ENCODE measurements around the gene SEC61B.

Gene SEC61B

GRCh38 chr9:99197124-99197630 lies 24.9 kb upstream of the SEC61B start:
- H3K4me2 ChIP-seq (ENCODE audit: low read length), result no peak overlapping the region
- H3K4me1 ChIP-seq (ENCODE audit: low read length), result peaks cover 32% of the 10 kb centered on the region
- H3K79me2 ChIP-seq (ENCODE audit: low read length), result no peaks in the 10 kb centered on the region
- no peaks in the 10 kb centered on the region for H4K20me1 ChIP-seq (ENCODE audit: insufficient read depth, low read length)
- no peak overlapping the region for H2AFZ ChIP-seq (ENCODE audit: low read depth, low read length)
- no peaks in the 10 kb centered on the region for H3K9me3 ChIP-seq (ENCODE audit: insufficient read depth, low read length)
- no peak overlapping the region for H3K27ac ChIP-seq (ENCODE audit: low read length)
- TF ChIP-seq CTCF (IDR thresholded peaks at IDR 0.05; ENCODE audit: low read depth, low read length) (no peak), EZH2phosphoT487 (IDR thresholded peaks at IDR 0.05; ENCODE audit: low read depth) (no peak)
- no peaks in the 10 kb centered on the region for H3K27me3 ChIP-seq (ENCODE audit: low read depth, low read length)
- no peak overlapping the region for H3K4me3 ChIP-seq (ENCODE audit: low read length)
- H3K9ac ChIP-seq (ENCODE audit: low read length), result no peak overlapping the region
- peaks cover 6% of the 10 kb centered on the region for H3K36me3 ChIP-seq (replicated peaks; ENCODE audit: low read depth, low read length)

- no peak for TF ChIP-seq EZH2phosphoT487 (IDR thresholded peaks at IDR 0.05; ENCODE audit: low read depth)
- no peak for TF ChIP-seq CTCF (IDR thresholded peaks at IDR 0.05; ENCODE audit: low read depth, low read length)
- H3K4me1 ChIP-seq (ENCODE audit: low read length), result peaks cover 30% of the 10 kb centered on the region
Measured at GRCh38 chr9:99197987-99198386, 24.1 kb upstream of the SEC61B start.

GRCh38 chr9:99199938-99200539 lies 22.0 kb upstream of the SEC61B start:
- Histone ChIP-seq H3K79me2 (ENCODE audit: low read length) (no peaks in the 10 kb centered on the region), H3K4me1 (ENCODE audit: low read length) (peaks cover 22% of the 10 kb centered on the region), H3K36me3 (replicated peaks; ENCODE audit: low read depth, low read length) (no peaks in the 10 kb centered on the region), H2AFZ (ENCODE audit: low read depth, low read length) (no peak overlapping the region), H4K20me1 (ENCODE audit: insufficient read depth, low read length) (no peaks in the 10 kb centered on the region), H3K27ac (ENCODE audit: low read length) (no peak overlapping the region), H3K9me3 (ENCODE audit: insufficient read depth, low read length) (no peaks in the 10 kb centered on the region), H3K4me3 (ENCODE audit: low read length) (no peak overlapping the region), H3K9ac (ENCODE audit: low read length) (no peak overlapping the region), H3K27me3 (ENCODE audit: low read depth, low read length) (no peaks in the 10 kb centered on the region), H3K4me2 (ENCODE audit: low read length) (peak overlapping the region; percentile 49)
- TF ChIP-seq CTCF (IDR thresholded peaks at IDR 0.05; ENCODE audit: low read depth, low read length), result no peak
- TF ChIP-seq EZH2phosphoT487 (IDR thresholded peaks at IDR 0.05; ENCODE audit: low read depth), result no peak

More at GRCh38 chr9:99197987-99198386, 24.1 kb upstream of the SEC61B start:
- Histone ChIP-seq H4K20me1 (ENCODE audit: insufficient read depth, low read length) (no peaks in the 10 kb centered on the region), H3K79me2 (ENCODE audit: low read length) (no peaks in the 10 kb centered on the region), H3K9me3 (ENCODE audit: insufficient read depth, low read length) (no peaks in the 10 kb centered on the region), H3K36me3 (replicated peaks; ENCODE audit: low read depth, low read length) (peaks cover 6% of the 10 kb centered on the region), H3K4me2 (ENCODE audit: low read length) (no peak overlapping the region), H3K27ac (ENCODE audit: low read length) (no peak overlapping the region), H3K9ac (ENCODE audit: low read length) (no peak overlapping the region), H2AFZ (ENCODE audit: low read depth, low read length) (no peak overlapping the region), H3K4me3 (ENCODE audit: low read length) (no peak overlapping the region), H3K27me3 (ENCODE audit: low read depth, low read length) (no peaks in the 10 kb centered on the region)

GRCh38 chr9:99201603-99202002 lies 20.5 kb upstream of the SEC61B start:
- Histone ChIP-seq H3K27ac (ENCODE audit: low read length) (no peak overlapping the region), H2AFZ (ENCODE audit: low read depth, low read length) (no peak overlapping the region), H3K4me2 (ENCODE audit: low read length) (no peak overlapping the region), H3K4me1 (ENCODE audit: low read length) (peaks cover 14% of the 10 kb centered on the region), H3K36me3 (replicated peaks; ENCODE audit: low read depth, low read length) (no peaks in the 10 kb centered on the region), H3K27me3 (ENCODE audit: low read depth, low read length) (no peaks in the 10 kb centered on the region), H4K20me1 (ENCODE audit: insufficient read depth, low read length) (no peaks in the 10 kb centered on the region), H3K4me3 (ENCODE audit: low read length) (no peak overlapping the region), H3K79me2 (ENCODE audit: low read length) (no peaks in the 10 kb centered on the region), H3K9ac (ENCODE audit: low read length) (no peak overlapping the region), H3K9me3 (ENCODE audit: insufficient read depth, low read length) (no peaks in the 10 kb centered on the region)
- TF ChIP-seq CTCF (IDR thresholded peaks at IDR 0.05; ENCODE audit: low read depth, low read length) (no peak), EZH2phosphoT487 (IDR thresholded peaks at IDR 0.05; ENCODE audit: low read depth) (no peak)

Data from OCI-LY3 (cell line).